GM12875 (cell line): ENCODE results near the gene PICK1.
A peak's percentile ranks its signal among the peaks of the same experiment; 100 is the strongest.

Experiments
- H3K4me3 ChIP-seq: one replicate; pipeline ENCODE4 v1.5.1; 2011; ENCODE audit warnings: low read depth, low read length, control low read depth
- TF ChIP-seq, protein P1 (sequence below): IDR thresholded peaks from 2 replicates; pipeline ENCODE4 v1.5.1; 2011; ENCODE audit warnings: low read depth, mild to moderate bottlenecking, control low read depth, inconsistent platforms, low read length, moderate library complexity, borderline replicate concordance; ENCODE audit not compliant: insufficient read depth

PICK1 gene

DNA sequence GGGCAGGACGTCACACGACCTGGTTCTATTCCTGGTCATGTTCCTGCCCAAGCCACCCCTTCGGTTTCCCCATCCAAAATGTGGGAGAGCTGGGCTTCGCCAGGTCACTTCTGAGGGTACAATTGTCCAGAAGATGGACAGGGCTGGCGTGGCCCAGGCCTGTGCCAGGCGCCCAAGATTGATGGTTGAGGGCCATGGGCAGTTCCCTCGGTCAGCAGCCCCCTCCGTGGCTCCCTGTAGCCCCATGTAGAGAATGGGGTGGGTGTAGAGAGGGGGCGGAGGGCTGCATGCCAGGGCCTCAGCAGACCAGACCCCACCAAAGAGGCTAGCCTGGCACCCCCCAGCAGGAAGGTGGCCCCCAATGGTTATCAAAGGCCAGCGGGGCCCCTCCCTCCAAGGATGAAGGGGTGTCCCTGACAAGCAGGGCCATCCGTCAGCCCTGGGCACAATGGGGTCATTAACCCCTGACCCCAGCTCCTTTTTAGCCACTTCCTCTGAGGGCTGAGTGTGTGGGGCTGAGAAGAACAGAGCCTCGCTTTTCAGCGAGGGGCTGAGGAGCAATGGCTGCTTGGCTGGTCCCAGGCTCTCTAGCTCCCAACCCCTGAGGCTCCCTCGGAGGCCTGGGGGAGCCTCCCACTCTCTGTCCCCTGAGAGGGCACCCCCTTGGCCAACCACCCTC lies 11.0 kb upstream of the PICK1 start:
- TF ChIP-seq, protein P1, sequence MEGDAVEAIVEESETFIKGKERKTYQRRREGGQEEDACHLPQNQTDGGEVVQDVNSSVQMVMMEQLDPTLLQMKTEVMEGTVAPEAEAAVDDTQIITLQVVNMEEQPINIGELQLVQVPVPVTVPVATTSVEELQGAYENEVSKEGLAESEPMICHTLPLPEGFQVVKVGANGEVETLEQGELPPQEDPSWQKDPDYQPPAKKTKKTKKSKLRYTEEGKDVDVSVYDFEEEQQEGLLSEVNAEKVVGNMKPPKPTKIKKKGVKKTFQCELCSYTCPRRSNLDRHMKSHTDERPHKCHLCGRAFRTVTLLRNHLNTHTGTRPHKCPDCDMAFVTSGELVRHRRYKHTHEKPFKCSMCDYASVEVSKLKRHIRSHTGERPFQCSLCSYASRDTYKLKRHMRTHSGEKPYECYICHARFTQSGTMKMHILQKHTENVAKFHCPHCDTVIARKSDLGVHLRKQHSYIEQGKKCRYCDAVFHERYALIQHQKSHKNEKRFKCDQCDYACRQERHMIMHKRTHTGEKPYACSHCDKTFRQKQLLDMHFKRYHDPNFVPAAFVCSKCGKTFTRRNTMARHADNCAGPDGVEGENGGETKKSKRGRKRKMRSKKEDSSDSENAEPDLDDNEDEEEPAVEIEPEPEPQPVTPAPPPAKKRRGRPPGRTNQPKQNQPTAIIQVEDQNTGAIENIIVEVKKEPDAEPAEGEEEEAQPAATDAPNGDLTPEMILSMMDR, result no peak
- no peak overlapping the region for H3K4me3 ChIP-seq

DNA sequence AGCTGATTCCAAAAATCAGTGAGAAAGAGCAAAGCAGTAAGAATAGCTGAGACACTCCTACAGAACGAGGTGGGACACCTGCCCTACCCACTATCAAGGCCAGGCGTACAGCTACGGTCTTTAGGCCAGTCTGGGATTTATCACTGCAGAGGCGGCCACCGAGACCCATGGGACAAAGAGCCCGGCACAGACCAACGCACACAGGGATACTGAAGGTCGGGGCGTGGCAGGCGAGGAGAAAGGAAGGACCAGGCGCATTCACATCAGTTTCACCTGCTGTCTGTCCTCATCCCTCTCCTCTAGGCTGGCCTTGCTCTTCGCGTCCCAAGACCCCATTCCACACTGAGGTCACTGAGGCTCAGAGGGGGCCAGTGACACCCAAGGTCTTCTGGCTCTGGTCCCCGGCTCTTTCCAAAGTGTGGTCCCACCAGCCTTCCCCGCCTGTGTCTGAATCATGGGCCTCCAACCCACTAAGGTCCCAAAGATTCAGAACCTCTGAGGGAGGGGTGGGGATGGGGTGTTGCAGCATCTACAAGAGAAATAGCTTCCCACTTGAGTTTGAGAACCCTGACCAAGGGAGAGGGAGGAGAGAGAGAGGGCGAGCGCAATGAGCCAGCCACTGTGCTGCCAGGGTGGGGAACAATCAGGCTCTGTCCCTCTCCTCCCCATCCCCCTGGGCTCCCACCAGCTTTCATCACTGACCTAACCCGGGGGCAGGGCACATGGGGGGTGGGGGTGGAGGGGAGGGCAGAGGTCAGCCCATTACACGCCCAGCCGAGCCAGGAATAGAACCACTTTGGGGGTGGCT lies 7.2 kb upstream of the PICK1 start:
- TF ChIP-seq, protein P1, result no peak
- H3K4me3 ChIP-seq, result no peak overlapping the region

DNA sequence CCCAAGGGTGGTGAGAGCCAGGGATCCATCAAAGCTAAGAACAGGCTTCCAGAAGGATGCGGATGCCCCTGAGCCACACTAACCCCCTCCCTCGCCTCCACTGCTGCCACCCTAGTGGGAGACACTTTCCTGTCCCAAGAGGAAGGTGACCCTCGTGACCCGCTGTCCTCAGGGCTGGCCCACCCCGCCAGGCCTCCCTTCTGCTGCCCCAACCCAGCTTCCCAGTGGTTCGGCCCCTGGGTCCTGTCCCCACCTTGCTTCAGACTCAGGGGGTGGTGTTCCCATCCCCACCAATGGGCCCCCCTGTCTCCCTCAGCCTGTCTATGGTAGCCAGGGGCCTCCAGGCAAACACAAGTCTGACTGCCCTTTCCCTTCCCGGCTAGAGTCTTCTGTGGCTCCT lies 6.5 kb upstream of the PICK1 start:
- TF ChIP-seq, protein P1, result no peak
- no peak overlapping the region for H3K4me3 ChIP-seq

DNA sequence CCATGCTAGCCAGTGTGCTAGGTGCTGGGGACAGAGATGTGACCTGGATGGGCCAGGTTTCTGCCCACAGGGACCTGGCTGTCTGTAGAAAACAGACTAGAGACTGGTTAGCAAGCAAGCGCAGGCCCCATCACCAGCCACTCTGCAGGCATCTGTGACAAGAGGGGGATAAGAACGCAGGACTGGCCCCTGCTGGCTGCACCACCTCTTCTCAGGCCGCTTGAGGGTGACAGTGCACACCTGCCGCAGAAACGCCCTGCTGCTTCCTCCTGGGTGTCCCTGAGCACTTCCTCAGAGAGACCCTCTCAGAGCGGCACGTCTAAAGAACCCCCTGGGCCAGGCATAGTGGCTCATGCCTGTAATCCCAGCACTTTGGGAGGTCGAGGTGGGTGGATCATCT lies 5.9 kb upstream of the PICK1 start:
- TF ChIP-seq, protein P1, result no peak
- H3K4me3 ChIP-seq, result no peak overlapping the region

DNA sequence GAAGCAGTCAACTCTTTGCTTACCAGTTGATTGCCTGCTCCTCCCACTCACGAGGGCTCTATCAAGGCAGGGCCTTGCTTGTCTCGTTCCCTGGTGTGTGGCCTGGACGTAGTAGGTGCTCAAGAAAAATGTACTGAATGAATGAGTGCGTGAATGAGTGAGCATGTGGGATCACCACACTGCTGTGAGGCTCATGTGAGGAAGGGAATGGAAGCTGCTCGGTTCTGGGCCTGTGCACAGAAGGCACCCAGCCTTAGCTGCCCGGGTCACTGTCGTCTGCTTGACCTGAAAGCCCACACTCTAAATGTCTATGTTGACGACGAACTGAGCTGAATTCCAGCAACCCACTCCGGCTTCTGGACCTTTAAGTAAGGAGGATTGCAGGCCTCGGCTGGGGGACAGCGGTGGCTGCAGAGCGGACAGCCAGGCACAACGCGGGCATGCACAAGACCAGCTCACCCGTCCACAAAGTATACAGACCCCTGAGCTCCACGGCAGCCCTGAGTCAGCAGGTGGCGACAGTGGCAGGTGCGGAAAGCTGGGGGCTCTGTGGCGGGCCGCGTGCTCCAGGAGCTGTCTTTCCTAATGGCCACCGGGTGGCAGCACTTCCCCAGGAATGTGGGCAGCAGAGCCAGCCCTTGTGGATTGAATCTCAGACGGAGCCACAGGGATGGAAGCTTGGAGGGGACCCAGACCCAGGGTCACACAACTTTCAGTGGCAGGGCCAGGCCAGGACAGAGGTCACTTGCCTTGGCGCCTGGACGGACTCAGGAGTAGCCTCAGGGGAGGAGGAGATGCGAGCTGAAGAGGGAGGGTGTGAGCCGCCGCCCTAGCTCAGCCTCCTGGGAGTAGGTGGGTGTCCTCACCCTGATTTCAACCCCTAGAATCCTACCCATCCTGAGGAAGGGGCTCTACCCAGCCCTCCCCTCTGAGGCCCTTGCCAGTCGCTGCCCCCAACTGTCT lies 5.0 kb upstream of the PICK1 start:
- TF ChIP-seq, protein P1, result peak; percentile 84
- no peak overlapping the region for H3K4me3 ChIP-seq

DNA sequence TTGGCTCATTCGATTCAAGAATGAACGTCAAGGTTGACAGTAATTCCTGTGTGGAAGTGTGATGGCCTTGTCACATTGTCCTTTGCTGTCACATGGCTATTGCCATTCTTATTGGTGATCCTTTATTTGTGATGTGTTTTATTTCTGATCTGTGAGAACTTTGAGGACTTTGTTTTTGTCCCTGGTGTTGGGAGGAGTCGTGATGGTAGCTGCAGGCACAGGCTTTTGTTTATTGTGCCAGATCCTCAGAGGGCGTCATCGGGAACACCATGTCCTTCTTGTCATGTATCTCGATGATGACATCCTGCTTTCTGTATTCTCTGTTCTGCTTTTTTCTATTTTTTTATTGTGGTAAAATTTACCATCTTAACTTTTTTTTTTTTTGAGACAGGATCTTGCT lies 5.6 kb downstream of the PICK1 start:
- H3K4me3 ChIP-seq, result no peak overlapping the region
- TF ChIP-seq, protein P1, result no peak
